HG03280 (cell line): ENCODE measurements around the gene PPARGC1A.

Experiments used
- ATAC-seq: cut with Tn5 transposase; IDR thresholded peaks from one replicate; pipeline ENCODE4 v1.9.1; 2021; ENCODE audit warnings: mild to moderate bottlenecking, moderate library complexity; ENCODE audit not compliant: unreplicated experiment

Gene PPARGC1A

GRCh38 chr4:23911675-23912455, 22.0 kb upstream of the PPARGC1A start:
- peak; percentile 67 for ATAC-seq

- ATAC-seq, result no peak
These were observed 19.8 kb upstream of the PPARGC1A start for GRCh38 chr4:23909671-23910070.

GRCh38 chr4:23906839-23907238, 17.0 kb upstream of the PPARGC1A start:
- ATAC-seq, result no peak

GRCh38 chr4:23904639-23905071, 14.8 kb upstream of the PPARGC1A start:
- no peak for ATAC-seq

- no peak for ATAC-seq
These were observed 14.1 kb upstream of the PPARGC1A start for GRCh38 chr4:23903859-23904438.

- ATAC-seq, result no peak
These were observed 12.5 kb upstream of the PPARGC1A start for GRCh38 chr4:23902222-23902804.

- ATAC-seq, result no peak
These were observed 10.8 kb upstream of the PPARGC1A start for GRCh38 chr4:23900636-23901035.

- no peak for ATAC-seq
These were observed 9.7 kb upstream of the PPARGC1A start for GRCh38 chr4:23899565-23899964.

- no peak for ATAC-seq
These were observed 7.8 kb upstream of the PPARGC1A start for GRCh38 chr4:23897564-23898109.

- ATAC-seq, result no peak
These were observed 4.2 kb upstream of the PPARGC1A start for GRCh38 chr4:23894021-23894420.

GRCh38 chr4:23891064-23891421, 1.2 kb upstream of the PPARGC1A start:
- no peak for ATAC-seq

- ATAC-seq, result no peak
These were observed 669 bp upstream of the PPARGC1A start for GRCh38 chr4:23890369-23891063.

- no peak for ATAC-seq
These were observed 456 bp downstream of the PPARGC1A start for GRCh38 chr4:23889391-23889790.

GRCh38 chr4:23888421-23889319, 1.2 kb downstream of the PPARGC1A start:
- ATAC-seq, result no peak

GRCh38 chr4:23887989-23888388, 1.9 kb downstream of the PPARGC1A start:
- no peak for ATAC-seq

- no peak for ATAC-seq
These were observed 2.7 kb downstream of the PPARGC1A start for GRCh38 chr4:23887173-23887572.

GRCh38 chr4:23885943-23886590, 3.8 kb downstream of the PPARGC1A start:
- ATAC-seq, result no peak

GRCh38 chr4:23884741-23885140, 5.1 kb downstream of the PPARGC1A start:
- no peak for ATAC-seq

- no peak for ATAC-seq
These were observed 5.6 kb downstream of the PPARGC1A start for GRCh38 chr4:23884261-23884660.

GRCh38 chr4:23882976-23883531, 6.8 kb downstream of the PPARGC1A start:
- no peak for ATAC-seq
